Suprapubic skin (tissue), 4 donors: ENCODE data around the gene ATIC.

Experiments used
- EP300 ChIP-seq: sonication (generic); formaldehyde crosslinking; IDR thresholded peaks from one replicate; pipeline ENCODE4 v1.6.1; 2017; ENCODE audit warnings: antibody characterized with exemption
- POLR2A ChIP-seq, 2 donors: fragments of 450-650 bp; IDR thresholded peaks; one replicate each; pipeline ENCODE4 v1.6.1; 2017; ENCODE audit warnings: antibody characterized with exemption in 2 of 2, mild to moderate bottlenecking in 2 of 2, moderate library complexity in 2 of 2
- POLR2AphosphoS5 ChIP-seq, 3 donors: sonication (generic); formaldehyde crosslinking; IDR thresholded peaks; one replicate each; pipeline ENCODE4 v1.6.1; 2017; ENCODE audit warnings: antibody characterized with exemption in 3 of 3
- TF ChIP-seq, protein P1 (sequence below), 2 donors: fragments of 200-600 bp in 1 of 2; fragments of 450-650 bp in 1 of 2; sonication (generic) in 1 of 2; IDR thresholded peaks; one replicate each; pipeline ENCODE4 v1.5.1; 2016 to 2019; ENCODE audit warnings: antibody characterized with exemption in 2 of 2, mild to moderate bottlenecking in 1 of 2, moderate library complexity in 1 of 2

DNA sequence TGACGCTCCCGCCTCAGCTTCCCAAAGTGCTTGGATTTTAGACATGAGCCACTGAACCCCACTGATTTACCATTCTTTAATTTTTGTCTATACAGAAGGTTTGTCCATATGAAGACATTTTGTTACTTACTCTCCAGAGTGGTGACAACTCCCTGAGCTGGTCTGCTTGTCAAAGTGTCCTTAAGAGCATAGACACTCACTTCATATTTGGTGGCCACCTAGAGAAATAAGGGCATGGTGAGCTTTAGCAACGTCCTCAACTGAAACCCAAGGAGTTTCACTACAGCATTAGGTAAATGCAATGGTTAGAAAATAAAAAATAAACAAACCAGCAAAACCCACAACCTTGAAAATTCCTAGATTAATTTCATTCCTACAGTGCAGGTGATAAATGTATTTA, 66.2 kb downstream of the ATIC start:
- TF ChIP-seq, protein P1, sequence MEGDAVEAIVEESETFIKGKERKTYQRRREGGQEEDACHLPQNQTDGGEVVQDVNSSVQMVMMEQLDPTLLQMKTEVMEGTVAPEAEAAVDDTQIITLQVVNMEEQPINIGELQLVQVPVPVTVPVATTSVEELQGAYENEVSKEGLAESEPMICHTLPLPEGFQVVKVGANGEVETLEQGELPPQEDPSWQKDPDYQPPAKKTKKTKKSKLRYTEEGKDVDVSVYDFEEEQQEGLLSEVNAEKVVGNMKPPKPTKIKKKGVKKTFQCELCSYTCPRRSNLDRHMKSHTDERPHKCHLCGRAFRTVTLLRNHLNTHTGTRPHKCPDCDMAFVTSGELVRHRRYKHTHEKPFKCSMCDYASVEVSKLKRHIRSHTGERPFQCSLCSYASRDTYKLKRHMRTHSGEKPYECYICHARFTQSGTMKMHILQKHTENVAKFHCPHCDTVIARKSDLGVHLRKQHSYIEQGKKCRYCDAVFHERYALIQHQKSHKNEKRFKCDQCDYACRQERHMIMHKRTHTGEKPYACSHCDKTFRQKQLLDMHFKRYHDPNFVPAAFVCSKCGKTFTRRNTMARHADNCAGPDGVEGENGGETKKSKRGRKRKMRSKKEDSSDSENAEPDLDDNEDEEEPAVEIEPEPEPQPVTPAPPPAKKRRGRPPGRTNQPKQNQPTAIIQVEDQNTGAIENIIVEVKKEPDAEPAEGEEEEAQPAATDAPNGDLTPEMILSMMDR (IDR thresholded peaks at IDR 0.05), result no peak
- TF ChIP-seq EP300, result no peak
- TF ChIP-seq POLR2A (IDR thresholded peaks at IDR 0.05), result no peak
- no peak for TF ChIP-seq POLR2AphosphoS5 (IDR thresholded peaks at IDR 0.05)
